Adrenal gland (tissue), 12 donors: ENCODE data around the gene TSHB. TPM values are rescaled to one million over a fixed set of nuclear protein-coding genes. Genes with fewer than 3 reads are reported as not detected.
"Not testable (repeated sequence)": the region's sequence is repeated elsewhere in the genome, so short reads cannot be mapped to it uniquely, and the experiment has no call there.

Experiments used
- DNase-seq, 7 donors: peaks; one replicate each; pipeline ENCODE4 v3.0.0-alpha.2; 2019 to 2020
- H3K27ac ChIP-seq, 5 donors: fragments of 200-600 bp; sonication (generic) in 4 of 5; 1 replicate in 3 of 5; 2 replicates in 2 of 5; pipeline versions ENCODE4 v1.5.1 to v1.8.0; 2016 to 2020; ENCODE audit warnings: mild to moderate bottlenecking in 1 of 5
- H3K27me3 ChIP-seq: fragments of 200-600 bp; 2 replicates; pipeline ENCODE4 v1.8.0; 2021
- H3K36me3 ChIP-seq, 2 donors: fragments of 200-600 bp; replicated peaks in 1 of 2; 1 replicate in 1 of 2; 2 replicates in 1 of 2; pipeline versions ENCODE4 v1.5.1 to v1.8.0; 2018 to 2022
- H3K4me1 ChIP-seq, 2 donors: fragments of 200-600 bp; replicated peaks in 1 of 2; 1 replicate in 1 of 2; 2 replicates in 1 of 2; pipeline versions ENCODE4 v1.5.1 to v1.8.0; 2018 to 2021
- H3K4me3 ChIP-seq, 4 donors: fragments of 200-600 bp; sonication (generic) in 3 of 4; one replicate each; pipeline ENCODE4 v1.5.1; 2016 to 2018
- H3K9me3 ChIP-seq, 3 donors: fragments of 200-600 bp; sonication (generic) in 1 of 3; replicated peaks in 1 of 3; 1 replicate in 2 of 3; 2 replicates in 1 of 3; pipeline versions ENCODE4 v1.5.1 to v1.8.0; 2016 to 2021
- POLR2A ChIP-seq, 2 donors: fragments of 450-650 bp; IDR thresholded peaks; one replicate each; pipeline ENCODE4 v1.6.1; 2017; ENCODE audit warnings: antibody characterized with exemption in 2 of 2, mild to moderate bottlenecking in 2 of 2, moderate library complexity in 1 of 2
- WGBS, 4 donors: extraction: QIAGEN DNeasy Blood & Tissue Kit in 2 of 4; methylation state at CpG; one replicate each; pipeline versions ENCODE4 v1.1.5 to v1.1.7; 2013 to 2017; 5-methylcytosine and 5-hydroxymethylcytosine counted together
- intact Hi-C, 2 donors: fragments of 100-400 bp; cut with DNase I; formaldehyde crosslinking; loops; one replicate each; pipeline versions ENCODE4 v1.14.1 to v1.15.0; 2022 to 2023
- polyA plus RNA-seq, 3 donors: library from polyadenylated mRNA; stranded (reverse); fragments of 200-250 nt in 2 of 3; fragments of 350-450 nt in 1 of 3; fragmentation: Illumina TruSeq in 1 of 3; extraction: RNeasy Lipid Tissue Mini Kit (QIAGEN cat#74804) in 1 of 3; gene quantifications; one replicate each; pipeline ENCODE4 v1.2.3, GENCODE V29; 2013 to 2014
- total RNA-seq, 9 donors: library from RNA; depleted of rRNA in 4 of 9; stranded (reverse); fragments of >200 nt in 4 of 9; fragments of 120-200 nt in 1 of 9; fragmentation: NEBNext Ultra II Directional in 1 of 9; extraction: Animal tissue kit (Norgen Biotek cat#: 25700) in 1 of 9; gene quantifications; one replicate each; pipeline versions ENCODE4 v1.1.0 to v1.2.4, GENCODE V29; 2013 to 2023
- TF ChIP-seq, protein P1 (sequence below), 6 experiments: fragments of 450-650 bp in 4 of 6; fragments of 200-600 bp in 2 of 6; sonication (generic) in 1 of 6; IDR thresholded peaks; 1 replicate in 5 of 6; 2 replicates in 1 of 6; pipeline versions ENCODE4 v1.5.1 to v1.8.0; 2016 to 2021; ENCODE audit warnings: antibody characterized with exemption in 6 of 6, mild to moderate bottlenecking in 2 of 6, moderate library complexity in 1 of 6
- donor health status: healthy with polysubstance abuse.
- donor health status: Bipolar disorder and iron deficiency.
- donor health status: DM: yes; HTN: yes; CAD: no.
- donor health status: DM: no; HTN: no; CAD: no.
- donor health status: DM: no; HTN: no; CAD: no.
- donor health status: DM: yes; HTN: yes; CAD: no.

The TSHB gene
- total and polyA plus RNA-seq, 12 donors, result not detected

DNA sequence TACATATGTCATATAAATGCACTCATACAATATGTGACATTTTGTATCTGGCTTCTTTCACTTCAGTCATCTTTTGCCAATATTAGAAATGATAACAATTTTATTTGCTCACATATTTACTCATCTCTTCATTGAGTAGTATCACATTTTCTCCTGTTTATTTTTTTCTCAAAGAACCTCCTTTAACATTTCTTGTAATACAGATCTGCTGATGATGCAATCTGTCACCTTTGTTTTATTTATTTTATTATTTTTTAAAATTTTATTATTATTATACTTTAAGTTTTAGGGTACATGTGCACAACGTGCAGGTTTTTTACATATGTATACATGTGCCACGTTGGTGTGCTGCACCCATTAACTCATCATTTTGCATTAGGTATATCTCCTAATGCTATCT lies 15.8 kb upstream of the TSHB start:
- 76 to 93% (median 79%) methylated on average over 2 of the region's 2 CpGs for whole genome bisulfite sequencing, 4 donors
- H3K27ac ChIP-seq, result no peak overlapping the region
- no peaks in the 10 kb centered on the region for H3K27me3 ChIP-seq
- DNase-seq, result no peak
- no peaks in the 10 kb centered on the region for H3K4me1 ChIP-seq
- H3K36me3 ChIP-seq, result no peaks in the 10 kb centered on the region
- H3K9me3 ChIP-seq, result no peaks in the 10 kb centered on the region
- TF ChIP-seq, protein P1, sequence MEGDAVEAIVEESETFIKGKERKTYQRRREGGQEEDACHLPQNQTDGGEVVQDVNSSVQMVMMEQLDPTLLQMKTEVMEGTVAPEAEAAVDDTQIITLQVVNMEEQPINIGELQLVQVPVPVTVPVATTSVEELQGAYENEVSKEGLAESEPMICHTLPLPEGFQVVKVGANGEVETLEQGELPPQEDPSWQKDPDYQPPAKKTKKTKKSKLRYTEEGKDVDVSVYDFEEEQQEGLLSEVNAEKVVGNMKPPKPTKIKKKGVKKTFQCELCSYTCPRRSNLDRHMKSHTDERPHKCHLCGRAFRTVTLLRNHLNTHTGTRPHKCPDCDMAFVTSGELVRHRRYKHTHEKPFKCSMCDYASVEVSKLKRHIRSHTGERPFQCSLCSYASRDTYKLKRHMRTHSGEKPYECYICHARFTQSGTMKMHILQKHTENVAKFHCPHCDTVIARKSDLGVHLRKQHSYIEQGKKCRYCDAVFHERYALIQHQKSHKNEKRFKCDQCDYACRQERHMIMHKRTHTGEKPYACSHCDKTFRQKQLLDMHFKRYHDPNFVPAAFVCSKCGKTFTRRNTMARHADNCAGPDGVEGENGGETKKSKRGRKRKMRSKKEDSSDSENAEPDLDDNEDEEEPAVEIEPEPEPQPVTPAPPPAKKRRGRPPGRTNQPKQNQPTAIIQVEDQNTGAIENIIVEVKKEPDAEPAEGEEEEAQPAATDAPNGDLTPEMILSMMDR (IDR thresholded peaks at IDR 0.05), result no peak
- no peak for TF ChIP-seq POLR2A (IDR thresholded peaks at IDR 0.05)
- intact Hi-C loops, result no loop called here
- H3K4me3 ChIP-seq, result no peak overlapping the region

DNA sequence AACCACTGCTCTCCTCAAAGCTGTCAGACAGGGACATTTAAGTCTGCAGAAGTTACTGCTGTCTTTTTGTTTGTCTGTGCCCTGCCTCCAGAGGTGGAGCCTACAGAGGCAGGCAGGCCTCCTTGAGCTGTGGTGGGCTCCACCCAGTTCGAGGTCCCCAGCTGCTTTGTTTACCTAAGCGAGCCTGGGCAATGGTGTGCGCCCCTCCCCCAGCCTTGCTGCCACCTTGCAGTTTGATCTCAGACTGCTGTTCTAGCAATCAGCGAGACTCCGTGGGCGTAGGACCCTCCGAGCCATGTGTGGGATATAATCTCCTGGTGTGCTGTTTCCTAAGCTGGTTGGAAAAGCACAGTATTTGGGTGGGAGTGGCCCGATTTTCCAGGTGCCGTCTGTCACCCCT lies 10.1 kb upstream of the TSHB start:
- H3K27ac ChIP-seq, H3K9me3 ChIP-seq, H3K4me3 ChIP-seq, H3K4me1 ChIP-seq, intact Hi-C loops, H3K27me3 ChIP-seq, DNase-seq, H3K36me3 ChIP-seq: not testable (repeated sequence)
- WGBS, 4 donors, result 82 to 90% (median 87%) methylated on average over 6 to 9 of the region's 9 CpGs

DNA sequence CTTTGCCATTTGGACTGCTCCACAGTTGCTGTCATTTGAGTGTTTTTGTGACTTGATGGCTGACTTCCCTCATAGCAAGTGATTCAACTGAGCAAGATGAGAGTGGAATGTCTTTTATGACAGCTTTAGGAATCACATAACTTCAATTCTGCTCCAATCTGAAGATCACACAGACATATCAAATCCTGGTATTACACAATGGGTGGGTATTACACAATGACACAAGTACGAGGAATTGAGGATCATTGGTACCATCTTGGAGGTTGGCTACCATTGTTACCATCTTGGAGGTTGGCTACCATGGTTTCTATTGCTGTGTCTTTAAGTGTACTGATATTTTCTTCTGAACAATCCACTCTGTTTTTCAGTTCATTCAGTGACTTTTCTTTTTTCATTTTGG lies 8.5 kb upstream of the TSHB start:
- H3K27me3 ChIP-seq, result no peaks in the 10 kb centered on the region
- H3K4me3 ChIP-seq, result no peak overlapping the region
- WGBS, 4 donors, result 36 to 59% (median 48%) methylated on average over 1 of the region's 1 CpG
- intact Hi-C loops, result no loop called here
- H3K36me3 ChIP-seq, result no peaks in the 10 kb centered on the region
- H3K27ac ChIP-seq, result no peak overlapping the region
- TF ChIP-seq POLR2A (IDR thresholded peaks at IDR 0.05), result no peak
- TF ChIP-seq, protein P1 (IDR thresholded peaks at IDR 0.05), result no peak
- H3K4me1 ChIP-seq, result no peaks in the 10 kb centered on the region
- DNase-seq, result no peak
- H3K9me3 ChIP-seq, result no peaks in the 10 kb centered on the region

DNA sequence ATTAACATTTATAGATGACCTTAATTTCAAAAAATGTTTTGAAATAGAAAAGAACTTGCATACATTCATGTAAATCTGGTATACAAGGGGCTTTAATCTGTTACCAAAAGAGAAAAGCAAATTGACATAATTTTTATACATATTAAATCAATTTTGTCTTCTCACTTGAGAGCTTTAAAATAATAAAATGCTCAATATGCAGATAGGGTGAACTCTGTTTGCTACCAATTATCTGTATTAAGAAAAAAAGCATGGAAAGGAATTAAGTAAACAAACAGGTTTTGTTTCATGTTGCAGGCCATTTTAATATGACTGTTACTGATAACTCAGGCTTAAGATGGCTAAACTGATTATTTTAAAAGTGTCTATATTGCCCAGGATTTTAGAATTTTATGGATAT lies 6.0 kb upstream of the TSHB start:
- intact Hi-C loops, result no loop called here
- no peak overlapping the region for H3K4me3 ChIP-seq

DNA sequence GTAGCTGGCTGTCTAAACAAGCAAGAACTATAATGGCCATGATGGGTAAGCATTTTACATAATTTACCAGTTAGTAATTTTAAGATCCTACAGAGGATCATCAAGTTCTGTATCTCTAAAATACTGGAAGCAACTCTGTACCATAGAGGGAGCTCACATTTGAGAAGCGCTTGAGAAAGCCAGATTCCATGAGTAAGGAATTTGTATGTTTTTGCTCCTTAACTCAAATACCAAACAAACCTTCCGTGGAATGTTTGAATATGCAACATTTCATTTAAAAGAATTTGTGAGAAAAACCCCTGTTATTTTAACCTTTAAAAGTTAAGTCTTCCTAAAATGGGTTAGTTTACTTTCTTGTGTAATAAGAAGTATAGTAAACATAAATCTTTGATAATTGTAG lies 2.0 kb downstream of the TSHB start:
- H3K4me3 ChIP-seq, result no peak overlapping the region
- no peaks in the 10 kb centered on the region for H3K9me3 ChIP-seq
- intact Hi-C loops, result no loop called here
- DNase-seq, result no peak
- no peak for TF ChIP-seq POLR2A (IDR thresholded peaks at IDR 0.05)
- TF ChIP-seq, protein P1 (IDR thresholded peaks at IDR 0.05), result no peak
- no peak overlapping the region for H3K27ac ChIP-seq
- H3K36me3 ChIP-seq, result no peaks in the 10 kb centered on the region
- WGBS, 4 donors, result 55 to 68% (median 66%) methylated on average over 2 of the region's 2 CpGs
- H3K4me1 ChIP-seq, result no peaks in the 10 kb centered on the region
- H3K27me3 ChIP-seq, result no peaks in the 10 kb centered on the region

More for the DNA sequence above, 6.0 kb upstream of the TSHB start:
- TF ChIP-seq POLR2A (IDR thresholded peaks at IDR 0.05), result no peak
- TF ChIP-seq, protein P1 (IDR thresholded peaks at IDR 0.05), result no peak
- H3K27me3 ChIP-seq, result no peaks in the 10 kb centered on the region
- no peaks in the 10 kb centered on the region for H3K9me3 ChIP-seq
- H3K36me3 ChIP-seq, result no peaks in the 10 kb centered on the region
- no peaks in the 10 kb centered on the region for H3K4me1 ChIP-seq
- no peak for DNase-seq
- H3K27ac ChIP-seq, result no peak overlapping the region
